Measurements from ENCODE around the gene MYBPC2. TPM values are rescaled to one million over a fixed set of nuclear protein-coding genes. Genes with fewer than 3 reads are reported as not detected.
"Not testable (repeated sequence)": the region's sequence is repeated elsewhere in the genome, so short reads cannot be mapped to it uniquely, and the experiment has no call there.

The MYBPC2 gene
- total RNA-seq: 0.07 and 0.36 TPM in 2 replicates

GRCh38 chr19:50432221-50433028 lies at the start of gene MYBPC2:
Gene MYBPC2, plus strand, starts transcription at chr19:50432892. Its CDS starts 62 bp downstream, at chr19:50432954.
- intact Hi-C loops (cut with micrococcal nuclease): loop anchor here (5.0 kb wide), 1 partner anchor 50 kb away; the partner anchor contains the start of gene POLD1

GRCh38 chr19:50383001-50383851 lies 49.5 kb upstream of the MYBPC2 start:
- intact Hi-C loops (cut with micrococcal nuclease): loop anchor here (5.0 kb wide), 1 partner anchor 49 kb away; the partner anchor contains the start of gene MYBPC2

GRCh38 chr19:50383852-50384684 lies 48.6 kb upstream of the MYBPC2 start, which contains the start of gene POLD1:
Gene POLD1, plus strand, starts transcription at chr19:50384347. Its CDS starts 14,505 bp downstream, at chr19:50398852.
- intact Hi-C loops (cut with micrococcal nuclease): loop anchor here (1.0 to 5.0 kb wide), 5 partner anchors 8 to 51 kb away; partner anchors contain the start of genes MYBPC2 and NR1H2

GRCh38 chr19:50384685-50385535 lies 47.8 kb upstream of the MYBPC2 start:
- intact Hi-C loops (cut with micrococcal nuclease): loop anchor here (1.0 to 5.0 kb wide), 5 partner anchors 9 to 52 kb away; partner anchors contain the start of genes MYBPC2 and NR1H2

GRCh38 chr19:50387176-50387867 lies 45.4 kb upstream of the MYBPC2 start:
- intact Hi-C loops (cut with micrococcal nuclease): no loop called here

GRCh38 chr19:50387868-50388245 lies 44.8 kb upstream of the MYBPC2 start:
- intact Hi-C loops (cut with micrococcal nuclease): no loop called here

- intact Hi-C loops (cut with micrococcal nuclease): not testable (repeated sequence)
Measured at GRCh38 chr19:50390295-50390694, 42.4 kb upstream of the MYBPC2 start.

GRCh38 chr19:50390952-50391351 lies 41.7 kb upstream of the MYBPC2 start:
- intact Hi-C loops (cut with micrococcal nuclease): not testable (repeated sequence)

GRCh38 chr19:50392759-50393158 lies 39.9 kb upstream of the MYBPC2 start:
- intact Hi-C loops (cut with micrococcal nuclease): no loop called here

- intact Hi-C loops (cut with micrococcal nuclease): no loop called here
Measured at GRCh38 chr19:50393589-50393988, 39.1 kb upstream of the MYBPC2 start.

GRCh38 chr19:50394017-50394416 lies 38.7 kb upstream of the MYBPC2 start:
- intact Hi-C loops (cut with micrococcal nuclease): no loop called here

GRCh38 chr19:50398675-50399367 lies 33.9 kb upstream of the MYBPC2 start:
- intact Hi-C loops (cut with micrococcal nuclease): no loop called here

- intact Hi-C loops (cut with micrococcal nuclease): no loop called here
Measured at GRCh38 chr19:50399368-50399745, 33.3 kb upstream of the MYBPC2 start.

- intact Hi-C loops (cut with micrococcal nuclease): no loop called here
Measured at GRCh38 chr19:50401605-50402450, 30.9 kb upstream of the MYBPC2 start.

- intact Hi-C loops (cut with micrococcal nuclease): no loop called here
Measured at GRCh38 chr19:50402544-50403301, 30.0 kb upstream of the MYBPC2 start.

- intact Hi-C loops (cut with micrococcal nuclease): no loop called here
Measured at GRCh38 chr19:50406156-50406820, 26.4 kb upstream of the MYBPC2 start.

- intact Hi-C loops (cut with micrococcal nuclease): no loop called here
Measured at GRCh38 chr19:50406829-50407228, 25.9 kb upstream of the MYBPC2 start.

All from T-helper 2 cell treated with Interferon-gamma antibody and Interleukin-4, amounts not matched to agents 100 ng/mL and 5 ng/mL, for 36 hours (primary cell).